HG02870 (cell line): Measurements from ENCODE around the gene ADIPOQ.
A peak's percentile ranks its signal among the peaks of the same experiment; 100 is the strongest.
"Not testable (repeated sequence)": the region's sequence is repeated elsewhere in the genome, so short reads cannot be mapped to it uniquely, and the experiment has no call there.

Source experiments
- ATAC-seq: cut with Tn5 transposase; IDR thresholded peaks from one replicate; pipeline ENCODE4 v1.9.1; 2021; ENCODE audit warnings: mild to moderate bottlenecking, moderate library complexity; ENCODE audit not compliant: unreplicated experiment

Gene ADIPOQ

GRCh38 chr3:186826410-186826975 is 16.0 kb upstream of the ADIPOQ start:
- ATAC-seq, result no peak

GRCh38 chr3:186826976-186827857 is 15.3 kb upstream of the ADIPOQ start:
- peak; percentile 65 for ATAC-seq

GRCh38 chr3:186828340-186828739 is 14.2 kb upstream of the ADIPOQ start:
- no peak for ATAC-seq

- ATAC-seq, result no peak
Measured at GRCh38 chr3:186831798-186832197, 10.7 kb upstream of the ADIPOQ start.

GRCh38 chr3:186832276-186832675 is 10.2 kb upstream of the ADIPOQ start:
- no peak for ATAC-seq

GRCh38 chr3:186839874-186840641 is 2.5 kb upstream of the ADIPOQ start:
- no peak for ATAC-seq

GRCh38 chr3:186841620-186842019 is 890 bp upstream of the ADIPOQ start:
- ATAC-seq, result no peak

- ATAC-seq, result no peak
Measured at GRCh38 chr3:186843039-186843432, 526 bp downstream of the ADIPOQ start.

- no peak for ATAC-seq
Measured at GRCh38 chr3:186844908-186845307, 2.4 kb downstream of the ADIPOQ start.

- no peak for ATAC-seq
Measured at GRCh38 chr3:186845756-186846155, 3.2 kb downstream of the ADIPOQ start.

GRCh38 chr3:186847437-186847836 is 4.9 kb downstream of the ADIPOQ start:
- no peak for ATAC-seq

- peak; percentile 48 for ATAC-seq
Measured at GRCh38 chr3:186849374-186849975, 7.0 kb downstream of the ADIPOQ start.

GRCh38 chr3:186851835-186852234 is 9.3 kb downstream of the ADIPOQ start:
- not testable (repeated sequence) for ATAC-seq

GRCh38 chr3:186852994-186853393 is 10.5 kb downstream of the ADIPOQ start:
- ATAC-seq, result no peak

GRCh38 chr3:186854146-186854545 is 11.6 kb downstream of the ADIPOQ start:
- ATAC-seq, result no peak

- ATAC-seq, result no peak
Measured at GRCh38 chr3:186854954-186855353, 12.4 kb downstream of the ADIPOQ start.

- ATAC-seq, result no peak
Measured at GRCh38 chr3:186857743-186858142, 15.2 kb downstream of the ADIPOQ start.

GRCh38 chr3:186865215-186865853 is 22.8 kb downstream of the ADIPOQ start:
- ATAC-seq, result not testable (repeated sequence)

GRCh38 chr3:186866095-186866494 is 23.6 kb downstream of the ADIPOQ start:
- not testable (repeated sequence) for ATAC-seq

GRCh38 chr3:186869253-186870100 is 27.0 kb downstream of the ADIPOQ start:
- ATAC-seq, result no peak
